ENCODE measurements around the gene SLC39A2.
"Not testable (repeated sequence)": the region's sequence is repeated elsewhere in the genome, so short reads cannot be mapped to it uniquely, and the experiment has no call there.

Gene SLC39A2

DNA sequence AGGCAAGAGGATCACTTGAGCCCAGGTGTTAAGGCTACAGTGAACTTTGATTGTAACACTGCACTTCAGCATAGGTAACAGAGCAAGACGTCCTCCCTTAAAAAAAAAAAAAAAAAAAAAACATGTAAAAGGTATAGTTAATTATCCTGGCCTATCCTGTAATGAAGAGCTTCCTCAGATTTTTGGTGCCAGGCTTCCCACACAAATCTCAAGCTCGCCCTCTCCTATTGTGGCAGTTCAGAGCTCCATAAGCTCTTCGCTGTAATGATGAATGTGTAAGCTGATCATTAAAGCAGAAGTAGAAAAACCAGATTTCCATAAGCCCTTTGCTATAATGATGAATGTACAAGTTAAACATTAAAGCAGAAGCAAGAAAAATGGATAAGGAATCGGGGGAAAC, 2.0 kb upstream of the SLC39A2 start:
- DNase-seq (ENCODE audit: low read depth in 2 of 2): no peak

DNA sequence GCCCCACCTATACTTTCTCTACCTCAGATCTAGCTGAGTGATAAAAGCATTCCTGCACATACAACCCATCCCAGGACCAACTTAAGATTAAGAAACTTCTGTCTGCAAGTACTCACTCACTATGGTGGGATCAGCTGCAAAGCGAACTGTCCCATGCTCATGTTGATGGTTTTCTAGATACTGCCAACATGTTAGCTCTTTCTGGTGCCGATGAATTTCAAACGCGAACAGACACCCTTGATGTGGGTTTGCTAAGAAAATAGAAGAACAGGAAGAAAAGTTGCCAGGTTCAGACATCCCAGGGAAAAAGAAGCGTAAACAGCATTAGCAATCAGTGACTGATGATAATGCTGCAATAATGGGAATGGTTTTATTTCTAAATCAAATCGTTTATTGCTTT, 1.5 kb upstream of the SLC39A2 start:
- no peak for DNase-seq (ENCODE audit: low read depth in 2 of 2)

DNA sequence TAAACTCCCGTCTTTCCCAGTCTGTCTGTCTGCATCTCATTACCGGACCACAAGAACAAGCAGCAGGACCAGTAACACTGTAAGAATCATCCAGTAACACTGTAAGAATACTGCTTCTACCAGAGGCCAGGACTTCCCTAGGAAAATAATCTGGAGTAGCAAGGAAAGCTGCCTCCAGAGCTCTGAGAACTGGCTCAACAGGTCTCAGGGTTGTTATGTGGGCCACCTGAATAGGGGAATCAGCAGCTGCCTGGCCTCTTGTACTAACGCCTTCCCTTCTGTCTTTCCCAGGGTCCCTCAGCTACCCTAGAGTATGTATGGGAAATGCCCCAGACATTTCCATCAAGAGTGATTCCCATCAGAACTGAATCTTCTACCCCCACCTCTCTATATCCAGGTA, 954 bp upstream of the SLC39A2 start:
- no peak for DNase-seq (ENCODE audit: low read depth in 2 of 2)

DNA sequence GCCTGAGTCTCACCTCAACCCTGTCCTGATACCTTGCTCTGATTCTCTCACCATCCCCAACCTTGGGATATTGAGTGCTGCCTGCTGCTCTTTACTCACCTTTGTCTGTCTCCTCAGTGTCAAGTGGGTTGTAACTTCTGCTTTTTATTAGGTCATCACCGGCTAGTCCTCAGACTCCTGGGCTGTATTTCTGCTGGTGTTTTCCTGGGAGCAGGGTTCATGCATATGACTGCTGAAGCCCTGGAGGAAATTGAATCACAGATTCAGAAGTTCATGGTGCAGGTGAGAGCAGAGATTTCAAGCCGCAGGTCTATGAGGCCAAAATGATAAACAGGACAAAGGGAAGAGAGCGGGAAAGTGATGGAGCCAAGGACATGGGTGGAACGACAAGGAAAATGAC, 498 bp downstream of the SLC39A2 start:
- DNase-seq (ENCODE audit: low read depth in 2 of 2): no peak

DNA sequence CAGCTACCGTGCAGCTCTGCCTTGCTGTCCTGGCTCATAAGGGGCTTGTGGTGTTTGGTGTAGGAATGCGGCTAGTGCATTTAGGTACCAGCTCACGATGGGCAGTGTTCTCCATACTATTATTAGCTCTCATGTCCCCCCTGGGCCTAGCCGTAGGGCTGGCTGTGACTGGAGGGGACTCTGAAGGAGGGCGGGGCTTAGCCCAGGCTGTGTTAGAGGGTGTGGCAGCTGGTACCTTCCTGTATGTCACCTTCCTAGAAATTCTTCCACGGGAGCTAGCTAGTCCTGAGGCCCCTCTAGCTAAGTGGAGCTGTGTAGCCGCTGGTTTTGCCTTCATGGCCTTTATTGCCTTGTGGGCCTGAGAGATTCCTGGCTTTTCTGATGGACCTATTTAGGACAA, 2.1 kb downstream of the SLC39A2 start:
- DNase-seq (ENCODE audit: low read depth in 2 of 2): no peak

DNA sequence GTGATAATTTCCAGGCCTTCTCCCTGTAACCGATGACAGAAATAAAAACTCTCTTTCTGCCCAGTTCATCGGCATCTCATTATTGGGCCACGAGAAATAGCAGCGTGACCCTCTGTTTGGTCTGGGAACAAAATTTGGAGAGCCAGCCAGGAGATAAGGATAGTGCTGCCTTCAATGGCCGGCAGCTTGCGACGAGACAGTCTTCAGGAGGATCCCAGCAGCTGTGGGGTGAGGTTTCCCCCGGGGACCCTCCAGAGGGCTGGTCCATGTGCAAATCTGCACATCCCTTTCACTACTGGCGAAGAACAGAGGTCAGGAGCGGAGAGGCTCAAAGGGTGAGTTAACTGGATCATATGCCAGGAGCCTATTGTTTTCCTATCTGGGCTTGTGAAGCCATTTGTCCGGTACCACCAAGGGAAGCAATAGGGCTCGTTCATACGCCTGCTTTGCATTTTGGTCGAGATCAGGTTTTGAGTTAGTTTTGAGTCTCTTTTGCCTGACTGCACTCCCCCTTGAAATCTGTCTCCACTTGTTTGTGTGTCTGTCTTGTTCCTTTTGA, 4.8 kb downstream of the SLC39A2 start:
- no peak for DNase-seq (ENCODE audit: low read depth in 2 of 2)

DNA sequence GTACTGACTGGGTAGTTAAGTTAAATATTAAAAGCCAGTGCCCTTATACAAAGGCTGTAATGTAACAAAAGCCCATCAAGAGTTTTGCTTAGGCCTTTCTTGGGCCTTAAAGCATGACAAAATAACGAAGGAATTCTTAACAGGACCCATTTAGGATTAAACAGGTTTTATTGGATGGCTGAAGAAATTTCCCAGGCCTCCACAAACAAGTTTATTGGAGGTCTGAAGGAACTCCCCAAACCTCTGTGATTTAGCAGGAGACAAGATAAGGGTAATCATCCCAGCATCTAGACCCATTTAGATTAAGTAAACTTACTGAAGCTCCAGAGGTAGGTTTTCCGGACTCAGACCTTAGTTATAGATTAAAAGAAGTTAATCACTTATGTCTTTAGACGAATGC, 10.6 kb downstream of the SLC39A2 start:
- not testable (repeated sequence) for DNase-seq (ENCODE audit: low read depth in 2 of 2)

DNA sequence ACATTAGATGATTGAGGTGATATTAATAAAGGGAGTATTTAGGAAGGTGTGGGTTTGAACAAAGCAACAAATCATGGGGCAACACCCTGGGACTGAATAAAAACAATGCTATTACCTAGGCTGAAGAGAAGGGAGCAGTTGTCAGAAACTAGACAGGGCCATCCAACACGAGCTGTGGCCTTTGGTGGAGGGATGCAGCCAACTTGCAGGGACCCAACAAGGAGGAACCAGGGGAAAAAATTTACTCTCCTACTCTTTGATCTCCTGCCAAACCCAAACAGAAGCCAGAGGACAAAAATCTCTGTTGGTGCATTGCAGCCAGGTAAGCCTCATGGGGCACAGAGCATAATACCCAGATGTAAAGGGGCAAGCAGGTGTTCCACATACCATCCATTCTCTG, 12.0 kb downstream of the SLC39A2 start:
- no peak for DNase-seq (ENCODE audit: low read depth in 2 of 2)

DNA sequence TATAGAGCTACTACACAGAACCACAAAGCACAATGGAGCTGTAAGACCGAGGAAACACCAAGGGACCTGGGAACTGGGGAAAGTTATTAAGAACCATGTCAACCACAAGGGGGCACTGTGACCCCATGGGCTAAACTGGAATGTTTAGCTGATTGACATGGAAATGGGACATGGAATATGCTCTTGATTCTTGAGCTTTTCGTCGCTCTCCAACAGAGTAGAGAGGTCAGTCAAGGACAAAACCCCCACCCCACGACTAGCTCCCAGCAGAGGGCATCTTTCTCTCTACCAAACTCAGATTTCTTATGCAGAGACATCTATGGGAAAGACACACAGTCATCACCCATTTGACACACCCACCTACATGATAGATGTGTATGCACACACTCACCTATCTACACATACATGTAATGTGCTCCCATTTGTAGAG, 15.7 kb downstream of the SLC39A2 start:
- DNase-seq (ENCODE audit: low read depth in 2 of 2): peak; percentile 60 to 76

DNA sequence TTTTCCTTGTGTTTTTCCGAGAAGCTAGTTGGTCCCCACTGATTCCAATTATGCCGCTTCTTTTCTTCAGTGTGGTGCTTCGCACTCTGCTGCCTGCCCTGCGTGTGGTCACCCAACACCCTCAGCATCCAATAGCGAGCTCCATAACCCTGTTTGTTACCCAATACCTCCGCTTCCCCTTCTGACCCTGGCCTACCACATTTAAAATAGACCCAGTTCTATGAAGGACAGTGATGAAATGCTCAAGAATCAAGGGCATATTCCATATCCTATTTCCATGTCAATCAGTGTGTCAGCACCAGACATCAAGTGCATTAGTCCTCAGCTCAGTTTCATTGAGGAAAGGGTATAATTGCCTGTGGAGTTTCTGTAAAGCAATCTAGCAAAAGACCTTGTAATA, 16.2 kb downstream of the SLC39A2 start:
- DNase-seq (ENCODE audit: low read depth in 2 of 2): no peak

DNA sequence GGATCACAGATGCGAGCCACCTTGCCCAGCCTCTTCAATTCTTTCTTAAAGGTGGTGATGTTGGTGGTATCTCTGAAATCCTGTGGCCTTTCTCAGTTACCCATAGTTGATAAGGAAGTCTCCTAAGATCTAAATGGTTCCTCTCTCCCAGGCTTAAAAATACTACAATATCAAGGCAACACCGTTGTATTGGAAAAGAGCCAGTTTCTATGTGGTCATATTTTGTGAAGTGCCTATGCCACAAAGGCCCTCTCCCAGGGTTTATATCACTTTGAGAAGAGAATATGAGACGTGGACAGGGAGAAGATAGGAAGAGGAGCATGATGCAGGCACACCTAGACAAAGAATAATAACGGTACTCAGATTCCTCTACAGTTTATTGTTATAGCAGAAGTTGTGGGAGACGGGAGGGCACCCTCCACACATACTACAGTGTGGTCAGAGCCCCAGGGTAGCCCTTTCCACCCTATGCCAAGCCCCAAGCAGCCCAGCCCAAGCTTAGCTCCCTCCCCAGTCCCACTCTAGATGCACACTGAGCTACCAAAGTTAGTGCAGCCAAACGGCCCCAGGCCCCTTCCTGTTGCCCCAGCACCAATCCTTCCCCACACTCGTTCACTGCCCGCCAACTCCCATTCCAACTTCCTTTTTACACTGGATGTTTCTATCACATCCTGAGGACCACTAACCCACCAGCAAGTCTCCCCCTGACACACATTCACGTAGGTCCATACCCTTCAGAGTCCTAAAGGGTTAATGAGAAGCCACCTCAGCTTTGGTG, 17.5 kb downstream of the SLC39A2 start:
- DNase-seq (ENCODE audit: low read depth in 2 of 2): no peak

DNA sequence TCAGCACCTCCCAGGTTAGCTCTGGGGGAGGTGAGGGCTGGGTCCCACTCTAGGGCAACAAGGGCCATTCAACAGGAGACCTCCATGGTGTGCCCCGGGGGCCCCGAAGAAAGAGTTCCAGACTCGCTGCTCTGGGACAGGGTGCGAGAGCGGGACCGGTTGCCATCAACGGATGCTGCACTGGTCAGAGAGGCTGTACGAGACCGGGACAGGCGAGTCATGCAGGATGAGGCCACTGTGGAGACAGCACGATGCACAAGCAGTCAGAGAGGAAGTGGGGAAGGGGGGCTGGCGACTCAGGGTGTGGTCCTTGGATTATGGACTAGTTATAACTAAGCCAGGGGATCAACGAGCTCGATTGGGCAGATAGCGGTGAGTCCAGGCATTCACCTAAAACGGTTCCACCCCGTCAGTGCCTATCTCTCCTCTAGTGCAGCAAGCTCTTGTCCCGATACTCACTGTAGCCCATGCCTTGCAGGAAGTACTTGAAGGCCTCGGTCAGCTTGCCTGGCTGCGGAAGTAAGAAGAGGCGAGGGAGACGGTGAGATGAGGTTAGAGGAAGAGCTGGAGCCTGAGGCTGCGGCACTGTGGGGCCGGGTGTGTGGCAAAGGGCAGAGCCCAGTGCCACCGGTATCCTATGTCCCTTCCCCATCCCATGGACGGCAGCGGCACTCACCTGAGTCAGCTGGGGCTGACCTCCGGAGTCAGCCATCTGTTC, 18.6 kb downstream of the SLC39A2 start:
- DNase-seq (ENCODE audit: low read depth in 2 of 2): no peak

DNA sequence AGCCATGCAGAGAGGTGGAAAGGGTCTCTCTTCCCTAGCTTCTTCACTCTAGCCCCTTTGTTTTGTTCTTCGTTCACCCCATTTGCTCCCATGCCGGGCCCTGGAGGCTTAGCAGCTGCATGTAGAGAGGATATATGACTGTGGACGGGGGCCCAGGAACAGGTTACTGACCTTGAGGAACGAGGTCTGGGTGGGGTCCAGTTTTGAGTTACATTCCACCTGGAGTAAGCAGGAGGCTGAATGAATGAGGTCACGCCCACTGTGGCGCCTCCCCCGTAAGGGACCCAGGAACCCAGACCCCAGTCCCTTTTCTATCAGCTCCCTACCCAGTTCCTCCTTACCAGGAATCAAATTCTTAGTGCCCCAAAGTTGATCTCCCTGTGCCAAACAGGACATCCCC, 19.2 kb downstream of the SLC39A2 start:
- DNase-seq (ENCODE audit: low read depth in 2 of 2): no peak

DNA sequence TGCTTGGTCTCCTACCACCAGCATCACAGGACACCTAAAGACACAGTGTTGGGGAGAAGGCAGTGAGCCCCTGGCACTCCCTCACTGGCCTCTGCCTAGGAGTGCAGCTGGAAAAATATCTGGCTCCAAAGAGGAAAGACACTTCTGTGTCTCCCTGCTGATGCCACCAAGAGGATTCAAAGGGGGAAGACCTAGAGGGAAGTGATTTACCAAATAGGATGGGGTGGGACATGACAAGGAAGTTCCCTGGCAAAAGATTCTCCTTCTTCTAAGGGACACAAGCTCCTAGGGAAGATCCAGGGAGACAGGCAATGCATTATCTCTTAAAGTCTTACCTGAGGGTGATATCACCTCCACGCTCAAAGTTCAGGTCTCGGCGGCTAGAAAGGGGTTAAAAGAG, 19.7 kb downstream of the SLC39A2 start:
- no peak for DNase-seq (ENCODE audit: low read depth in 2 of 2)

DNA sequence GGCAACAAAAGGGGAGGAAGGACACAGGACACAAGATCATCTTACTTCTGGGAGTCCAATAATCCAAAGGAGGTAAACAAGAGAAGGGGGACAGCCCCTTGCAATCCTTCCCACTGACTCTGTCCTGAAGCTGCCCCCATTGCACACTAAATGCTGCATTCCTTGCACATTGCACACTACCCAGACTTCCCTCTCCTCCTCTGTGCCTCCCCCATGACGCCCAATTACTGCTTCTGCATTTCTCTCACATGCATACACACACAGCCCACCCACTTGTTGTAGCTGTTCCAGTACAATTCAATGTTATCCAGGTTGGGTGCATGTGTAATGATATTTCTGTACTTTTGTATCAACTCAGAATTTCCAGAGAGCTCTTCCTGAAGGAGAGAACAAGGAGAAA, 20.3 kb downstream of the SLC39A2 start:
- DNase-seq (ENCODE audit: low read depth in 2 of 2): no peak

DNA sequence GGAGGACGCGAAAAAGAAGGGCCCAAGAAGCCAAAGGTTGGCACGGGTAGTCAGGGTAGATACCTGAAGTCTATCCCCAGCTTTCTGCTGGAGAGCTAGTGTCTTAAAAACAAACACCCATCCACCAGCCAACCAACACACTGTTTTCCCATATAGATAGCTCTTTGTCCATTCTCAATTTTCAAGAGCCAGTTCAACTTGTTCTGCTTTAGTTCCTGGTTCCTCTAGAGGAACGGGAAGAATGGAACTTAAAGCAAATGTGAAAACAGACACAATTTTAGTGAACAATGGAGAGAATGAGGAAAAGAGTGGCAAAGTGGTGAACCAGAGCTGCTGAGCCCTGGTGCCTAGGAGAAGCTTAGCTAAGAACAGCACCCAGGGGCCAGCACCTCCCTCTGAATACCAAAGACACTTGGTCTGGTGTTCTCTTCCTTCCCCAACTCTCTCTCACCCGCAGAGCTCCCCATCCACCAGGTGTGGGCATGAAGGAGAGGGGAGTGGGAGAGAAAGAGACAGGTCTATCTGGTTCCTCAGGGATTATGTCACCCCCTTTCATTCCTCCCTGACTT, 22.0 kb downstream of the SLC39A2 start:
- DNase-seq (ENCODE audit: low read depth in 2 of 2): no peak

DNA sequence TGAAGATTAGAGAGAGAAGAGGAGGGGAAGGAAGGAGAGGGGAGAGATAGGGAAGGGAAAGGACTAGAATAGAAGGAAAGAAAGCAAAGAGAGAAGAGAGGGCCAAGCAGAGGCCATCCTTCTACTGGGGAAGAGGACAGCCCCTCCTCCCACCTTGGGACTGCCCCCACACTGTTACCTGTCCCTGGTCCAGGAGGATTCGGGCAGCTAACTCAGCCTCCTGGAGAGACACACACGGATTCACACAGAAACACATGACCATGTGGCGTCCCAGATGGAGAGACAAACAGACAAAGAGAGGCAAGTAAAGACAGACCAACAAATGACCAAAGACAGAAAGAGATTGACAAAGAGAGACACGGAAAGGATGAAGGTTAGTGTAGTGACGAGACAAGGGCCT, 23.6 kb downstream of the SLC39A2 start:
- DNase-seq (ENCODE audit: low read depth in 2 of 2): no peak

DNA sequence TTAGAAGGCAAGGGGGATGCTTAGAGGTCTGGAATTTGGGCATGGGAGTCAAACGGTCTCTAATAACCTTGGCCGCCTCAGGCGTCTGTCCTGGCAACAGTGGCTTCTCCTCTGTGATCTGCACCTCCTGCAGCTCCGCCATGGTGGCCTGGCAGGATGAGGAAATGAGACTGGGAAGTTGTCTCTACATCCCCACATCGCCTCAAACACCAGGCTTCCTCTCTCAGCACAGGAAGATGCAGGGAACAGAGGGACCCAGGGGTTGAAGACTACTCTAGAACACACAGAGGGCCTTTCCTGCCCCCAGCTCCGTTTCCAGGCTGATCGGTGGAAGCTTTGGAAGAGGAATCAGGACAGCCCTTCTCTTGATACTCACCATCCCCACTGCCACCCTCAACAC, 24.1 kb downstream of the SLC39A2 start:
- no peak for DNase-seq (ENCODE audit: low read depth in 2 of 2)

DNA sequence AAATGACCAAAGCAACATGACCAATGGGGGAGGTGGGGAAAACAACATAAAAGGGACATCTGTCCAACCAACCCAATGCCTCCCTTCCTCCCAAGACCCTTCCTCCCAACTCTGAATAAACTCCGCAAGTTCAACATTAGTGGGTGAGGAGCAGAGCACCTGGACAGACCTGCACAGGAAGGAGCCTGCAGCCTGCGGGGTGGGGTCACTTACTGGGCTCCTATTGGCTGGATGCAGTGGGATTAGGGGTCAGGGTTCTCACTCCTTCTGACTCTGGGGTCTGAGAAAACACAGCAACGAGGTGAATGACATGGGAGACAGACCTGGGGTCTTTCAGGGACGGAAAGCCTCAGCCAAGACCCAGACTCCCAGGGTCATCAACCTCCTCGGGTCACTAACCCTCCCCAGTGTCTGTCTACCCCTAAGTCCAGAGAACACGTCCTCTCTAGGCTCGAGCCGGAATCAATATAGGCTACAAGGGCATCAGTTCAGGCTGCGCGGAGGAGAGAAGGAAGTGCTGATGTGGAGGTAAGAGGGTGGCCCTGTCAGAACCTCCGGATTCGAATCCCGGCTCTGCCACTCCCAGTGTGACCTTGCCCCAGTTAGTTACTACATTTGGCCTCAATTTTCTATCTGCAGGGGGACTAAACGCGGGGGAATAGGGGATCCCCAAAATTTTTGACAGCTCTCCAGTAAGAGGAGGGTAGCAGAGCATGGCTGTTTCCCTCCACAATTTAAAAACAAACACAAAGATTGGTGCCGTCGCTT, 24.9 kb downstream of the SLC39A2 start:
- no peak for DNase-seq (ENCODE audit: low read depth in 2 of 2)

DNA sequence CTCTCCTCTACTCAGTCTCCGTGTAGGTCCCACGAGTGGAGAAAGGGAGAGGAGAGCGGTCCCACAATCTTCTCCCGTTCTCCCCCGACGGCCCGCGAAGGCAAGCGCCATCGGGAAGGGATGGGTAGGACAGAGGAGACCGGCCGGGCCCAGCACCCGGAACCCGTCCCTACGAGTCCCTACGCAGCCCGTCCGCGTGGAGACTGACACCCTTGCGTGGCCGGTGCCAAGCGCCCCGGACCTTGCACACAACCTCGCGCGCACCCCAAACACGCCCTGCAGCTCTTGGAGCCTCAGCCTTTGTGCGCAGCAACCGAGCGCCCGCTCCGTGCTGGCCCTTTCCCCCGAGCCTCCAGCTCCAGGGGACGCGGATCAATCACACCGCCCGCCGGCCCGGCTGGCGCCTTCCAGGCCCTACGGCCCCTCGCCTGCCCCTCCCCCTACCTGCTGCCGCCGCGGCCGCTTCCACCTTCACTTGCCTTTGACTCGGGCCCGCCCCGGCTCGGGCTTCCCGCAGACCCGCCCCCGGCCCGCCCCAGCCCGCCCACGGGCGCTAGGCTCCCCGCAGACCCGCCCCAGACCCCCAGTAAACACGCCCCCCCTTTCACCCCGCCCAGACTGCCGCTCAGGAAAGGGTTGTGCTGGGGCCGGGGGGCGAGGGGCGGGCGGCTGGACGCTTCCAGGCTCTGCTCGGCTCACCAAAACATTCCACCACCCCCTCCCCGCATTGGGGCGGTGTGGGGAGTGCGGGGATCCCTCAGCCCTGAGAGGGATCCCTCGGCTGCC, 25.7 kb downstream of the SLC39A2 start, which contains the start of gene NDRG2:
TSS of gene NDRG2 (minus strand) at position 477 of the 786 bp plus-strand sequence. CDS start 1,746 bp downstream, outside the sequence.
- peak; percentile 48 to 61 for DNase-seq (ENCODE audit: low read depth in 2 of 2)
